Erythroblast (primary cell): Measurements from ENCODE around the gene SLC39A1.

ENCODE experiments used
- DNase-seq, 2 experiments: peaks; one replicate each; lab custom pipeline; 2025; lab: John Stamatoyannopoulos, UW
- GATA1 ChIP-seq: IDR thresholded peaks from 2 replicates; pipeline ENCODE4 v1.6.1; 2011; ENCODE audit warnings: low read depth, mild to moderate bottlenecking, control low read depth, low read length, moderate library complexity
- POLR2A ChIP-seq: IDR thresholded peaks from 2 replicates; pipeline ENCODE4 v1.6.1; 2011; ENCODE audit warnings: mild to moderate bottlenecking, low read length

The SLC39A1 gene

GRCh38 chr1:153967107-153967999 is 4.0 kb upstream of the SLC39A1 start, which contains the start of gene CREB3L4:
Gene CREB3L4 (plus strand): TSS chr1:153967902. CDS start chr1:153968526, 624 bp downstream.
- peak; percentile 96 to 98 for DNase-seq
- peak; percentile 90 for TF ChIP-seq POLR2A
- no peak for TF ChIP-seq GATA1

- no peak for DNase-seq
- TF ChIP-seq GATA1 (no peak), POLR2A (no peak)
Observed at GRCh38 chr1:153963850-153964331, 554 bp upstream of the SLC39A1 start.

- no peak for TF ChIP-seq GATA1
- DNase-seq, result peak in 1 of 2 experiments; percentile 45
Observed at GRCh38 chr1:153962088-153963029, 978 bp downstream of the SLC39A1 start.

- no peak for TF ChIP-seq GATA1
- no peak for TF ChIP-seq POLR2A
- no peak for DNase-seq
Observed at GRCh38 chr1:153961421-153961820, 1.9 kb downstream of the SLC39A1 start.

- TF ChIP-seq GATA1, result no peak
- no peak for DNase-seq
Observed at GRCh38 chr1:153960206-153960605, 3.1 kb downstream of the SLC39A1 start.

GRCh38 chr1:153959454-153959853 is 3.9 kb downstream of the SLC39A1 start:
- TF ChIP-seq GATA1 (no peak), POLR2A (no peak)
- peak; percentile 60 to 62 for DNase-seq

- DNase-seq, result no peak
- TF ChIP-seq POLR2A (no peak), GATA1 (no peak)
Observed at GRCh38 chr1:153958961-153959260, 4.4 kb downstream of the SLC39A1 start.

GRCh38 chr1:153958111-153958960 is 5.0 kb downstream of the SLC39A1 start, which contains the start of gene CRTC2:
Gene CRTC2 (minus strand): TSS chr1:153958612. CDS start chr1:153958497, 115 bp downstream.
- TF ChIP-seq GATA1 (no peak), POLR2A (peak; percentile 78)
- DNase-seq, result peak; percentile 97 to 99

- no peak for TF ChIP-seq POLR2A
- DNase-seq, result peak in 1 of 2 experiments; percentile 55
Observed at GRCh38 chr1:153957744-153958110, 5.6 kb downstream of the SLC39A1 start.

- no peak for DNase-seq
- TF ChIP-seq POLR2A (no peak), GATA1 (no peak)
Observed at GRCh38 chr1:153956997-153957715, 6.2 kb downstream of the SLC39A1 start.

GRCh38 chr1:153954826-153955225 is 8.5 kb downstream of the SLC39A1 start:
- DNase-seq, result no peak
- TF ChIP-seq POLR2A (no peak), GATA1 (no peak)

GRCh38 chr1:153953859-153954365 is 9.4 kb downstream of the SLC39A1 start:
- TF ChIP-seq POLR2A (no peak), GATA1 (no peak)
- no peak for DNase-seq
